HepG2 (cell line): ENCODE measurements around the gene RGS8. TPM values are rescaled to one million over a fixed set of nuclear protein-coding genes. Genes with fewer than 3 reads are reported as not detected.

Experiments used
- ATAC-seq: fragments of 200-7000 bp; cut with Tn5 transposase; 3 replicates; pipeline ENCODE4 v1.9.1; 2020; ENCODE audit warnings: mild to moderate bottlenecking, moderate library complexity
- BruUV-seq: library from RNA; stranded (reverse); fragments of 400-500 nt; replicated peaks from 2 replicates; lab custom pipeline; 2021; lab: Mats Ljungman, UMichigan
- CTCF ChIA-PET: fragments of 300-600 bp; formaldehyde crosslinking; extraction: SDS; loops from one replicate; lab custom pipeline; 2021; ENCODE audit warnings: low total read pairs, inconsistent platforms, low intra/inter-chr PET ratio; lab: Yijun Ruan, JAX
- POLR2A ChIA-PET: fragments of 350-600 bp; sonication (Branson Sonifier 250); formaldehyde crosslinking; loops from one replicate; lab custom pipeline; 2020; ENCODE audit warnings: antibody characterized with exemption, inconsistent platforms; lab: Yijun Ruan, JAX
- DNase-seq: peaks from one replicate; pipeline ENCODE4 v3.0.0-alpha.2; 2015; ENCODE audit warnings: low spot score
- FAIRE-seq: peaks from 3 replicates; lab custom pipeline; 2011; peaks lifted over from hg19 to GRCh38; lab: Jason Lieb, UNC
- H2AFZ ChIP-seq: one replicate; pipeline ENCODE4 v1.6.1; 2011; ENCODE audit warnings: low read length, inconsistent platforms
- H3K27ac ChIP-seq: fragments of 300-600 bp; 3 replicates; pipeline ENCODE4 v1.8.0; 2011; ENCODE audit warnings: mixed run types, mild to moderate bottlenecking, mixed read lengths, low read length, inconsistent platforms; ENCODE audit not compliant: insufficient read depth; ENCODE audit errors: extremely low read length
- H3K27me3 ChIP-seq, 2 experiments: fragments of 200-600 bp in 1 of 2; 2 replicates in 1 of 2; 3 replicates in 1 of 2; pipeline versions ENCODE4 v1.6.0 to v1.8.0; 2011; ENCODE audit warnings: low read length in 2 of 2, mild to moderate bottlenecking in 2 of 2, moderate library complexity in 2 of 2, inconsistent platforms in 1 of 2; ENCODE audit not compliant: insufficient read depth in 2 of 2, control insufficient read depth in 1 of 2
- H3K36me3 ChIP-seq, 2 experiments: fragments of 200-600 bp in 1 of 2; replicated peaks in 1 of 2; 2 replicates in 1 of 2; 3 replicates in 1 of 2; pipeline versions ENCODE4 v1.5.1 to v1.8.0; 2011; ENCODE audit warnings: low read length in 2 of 2, inconsistent platforms in 1 of 2; ENCODE audit not compliant: insufficient read depth in 2 of 2, control insufficient read depth in 1 of 2
- H3K4me1 ChIP-seq: 2 replicates; pipeline ENCODE4 v1.5.1; 2012; ENCODE audit warnings: low read length, inconsistent platforms; ENCODE audit not compliant: insufficient read depth
- H3K4me2 ChIP-seq: 2 replicates; pipeline ENCODE4 v1.6.0; 2011; ENCODE audit warnings: low read depth, low read length, inconsistent platforms
- H3K4me3 ChIP-seq, 3 experiments: fragments of 200-600 bp in 1 of 3; sonication (generic), shearing (Covaris generic) in 1 of 3; replicated peaks in 1 of 3; 2 replicates each; pipeline ENCODE4 v1.5.1; 2011 to 2016; ENCODE audit warnings: low read length in 3 of 3, inconsistent platforms in 2 of 3, low read depth in 2 of 3, mild to moderate bottlenecking in 2 of 3, control low read depth in 1 of 3, mixed read lengths in 1 of 3; ENCODE audit not compliant: insufficient read depth in 1 of 3
- H3K79me2 ChIP-seq: one replicate; pipeline ENCODE4 v1.6.1; 2011; ENCODE audit warnings: low read length, inconsistent platforms; ENCODE audit not compliant: insufficient read depth
- H3K9ac ChIP-seq: 2 replicates; pipeline ENCODE4 v1.6.0; 2011; ENCODE audit warnings: mild to moderate bottlenecking, low read depth, low read length, inconsistent platforms; ENCODE audit not compliant: insufficient read depth
- H3K9me3 ChIP-seq: 2 replicates; pipeline ENCODE4 v1.5.1; 2012; ENCODE audit warnings: mild to moderate bottlenecking, low read length
- H4K20me1 ChIP-seq: 2 replicates; pipeline ENCODE4 v1.6.0; 2011; ENCODE audit warnings: inconsistent platforms, mild to moderate bottlenecking, low read length, moderate library complexity; ENCODE audit not compliant: insufficient read depth
- FOSL2 ChIP-seq: sonication (generic); formaldehyde crosslinking; IDR thresholded peaks from 2 replicates; pipeline ENCODE4 v1.4.0; 2020; ENCODE audit warnings: missing genetic modification reagents
- ZNF251 ChIP-seq: sonication (generic); formaldehyde crosslinking; IDR thresholded peaks from 2 replicates; pipeline ENCODE4 v1.9.0; 2021; ENCODE audit warnings: mild to moderate bottlenecking, missing genetic modification reagents
- ZNF766 ChIP-seq: sonication (generic); formaldehyde crosslinking; IDR thresholded peaks from 2 replicates; pipeline ENCODE4 v1.5.0; 2020; ENCODE audit warnings: missing genetic modification reagents, borderline replicate concordance
- WGBS: methylation state at CpG from one replicate; pipeline ENCODE4 v1.1.6; 2017; ENCODE audit warnings: low lambda C conversion rate; 5-methylcytosine and 5-hydroxymethylcytosine counted together
- in situ Hi-C: cut with HindIII; loops from 2 replicates; pipeline ENCODE4 v1.10.0; 2017; ENCODE audit warnings: low pct_unique_long_range_greater_than_20kb; ENCODE audit not compliant: extremely low pct_ligation_motif_present
- intact Hi-C: fragments of 100-400 bp; cut with micrococcal nuclease; formaldehyde crosslinking; loops from one replicate; pipeline ENCODE4 v1.10.0; 2022; ENCODE audit not compliant: unreplicated experiment
- polyA plus RNA-seq, 8 experiments: library from polyadenylated mRNA; depleted of rRNA in 3 of 8; stranded (reverse) in 7 of 8; unstranded in 1 of 8; fragments of >200 nt; fragmentation: Illumina TruSeq in 4 of 8; extraction: Trizol in 4 of 8; gene quantifications; 2 replicates each; pipeline versions ENCODE4 v1.2.1 to v1.2.3, GENCODE V29; 2011 to 2016; ENCODE audit warnings: low read depth in 4 of 8, missing spikeins in 1 of 8, mixed read lengths in 1 of 8; ENCODE audit not compliant: insufficient read depth in 1 of 8
- total RNA-seq, 5 experiments: library from RNA; depleted of rRNA; stranded (reverse); fragments of >200 nt; fragmentation: Illumina TruSeq; extraction: Trizol; gene quantifications; 2 replicates each; pipeline ENCODE4 v1.2.3, GENCODE V29; 2016; ENCODE audit warnings: low read depth in 1 of 5
- TF ChIP-seq, protein P1 (sequence below), 2 experiments: sonication (generic) in 1 of 2; formaldehyde crosslinking in 1 of 2; IDR thresholded peaks; 2 replicates each; pipeline versions ENCODE4 v1.4.0 to v1.6.1; 2018 to 2020; ENCODE audit warnings: missing genetic modification reagents in 2 of 2, borderline replicate concordance in 1 of 2, low read depth in 1 of 2, mild to moderate bottlenecking in 1 of 2, missing biosample characterization in 1 of 2

Gene RGS8
- total and polyA plus RNA-seq, 2 of the 13 experiments (the other 11 are each of a cell fraction or from before 2014, with no cell fraction given), result not detected

DNA sequence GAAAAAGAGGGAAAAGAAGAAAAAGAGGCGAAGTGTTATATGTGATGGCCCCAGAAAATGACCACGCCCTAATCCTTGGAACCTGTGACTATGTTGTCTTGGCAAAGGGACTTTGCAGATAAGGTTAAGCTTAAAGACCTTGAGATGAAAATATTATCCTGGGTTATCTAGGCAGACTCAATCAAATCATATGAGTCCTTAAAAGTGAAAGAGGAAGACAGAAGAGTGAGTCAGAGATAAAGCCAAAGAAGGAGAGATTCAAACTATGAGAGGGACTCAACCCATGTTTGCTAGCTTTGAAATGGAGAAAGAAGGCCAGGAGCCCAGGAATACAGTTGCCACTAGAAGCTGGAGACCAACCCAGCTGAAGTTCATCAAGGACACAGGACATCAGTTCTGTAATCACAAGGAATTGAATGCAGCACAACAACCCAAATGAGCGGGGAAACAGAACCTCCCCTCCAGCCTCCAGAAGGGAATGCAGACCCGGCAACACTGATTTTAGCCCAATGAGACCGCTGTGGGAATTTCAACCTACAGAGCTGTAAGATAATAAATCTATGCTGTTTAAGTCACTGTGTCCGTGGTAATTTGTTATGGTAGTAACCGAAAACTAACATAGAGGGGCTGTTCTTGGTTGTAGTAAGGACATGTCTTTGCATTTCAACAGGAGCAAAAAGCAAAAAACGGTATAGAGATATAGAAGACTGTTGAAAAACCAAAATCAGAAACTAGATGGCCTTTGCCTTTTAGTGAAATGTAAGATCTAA is 4.2 kb upstream of the RGS8 start:
- FAIRE-seq (no peak), ATAC-seq (no peak), DNase-seq (no peak)
- Histone ChIP-seq H3K4me3 (no peak overlapping the region), H3K79me2 (no peaks in the 10 kb centered on the region), H3K27me3 (peaks cover 0 to 7% of the 10 kb centered on the region in 2 experiments; a peak in 2 of 5 replicates), H3K4me2 (no peak overlapping the region), H3K27ac (no peak overlapping the region), H2AFZ (no peak overlapping the region), H3K36me3 (no peaks in the 10 kb centered on the region), H3K9me3 (no peaks in the 10 kb centered on the region), H3K9ac (no peak overlapping the region), H3K4me1 (no peaks in the 10 kb centered on the region), H4K20me1 (no peaks in the 10 kb centered on the region)
- in situ Hi-C loops (no loop called here), intact Hi-C loops (no loop called here)
- CTCF ChIA-PET, result no interaction called here
- no TSS peak for BruUV-seq
- no peak for TF ChIP-seq ZNF251
- 14% methylated on average over 8 of the region's 8 CpGs for WGBS
- POLR2A ChIA-PET, result no interaction called here

DNA sequence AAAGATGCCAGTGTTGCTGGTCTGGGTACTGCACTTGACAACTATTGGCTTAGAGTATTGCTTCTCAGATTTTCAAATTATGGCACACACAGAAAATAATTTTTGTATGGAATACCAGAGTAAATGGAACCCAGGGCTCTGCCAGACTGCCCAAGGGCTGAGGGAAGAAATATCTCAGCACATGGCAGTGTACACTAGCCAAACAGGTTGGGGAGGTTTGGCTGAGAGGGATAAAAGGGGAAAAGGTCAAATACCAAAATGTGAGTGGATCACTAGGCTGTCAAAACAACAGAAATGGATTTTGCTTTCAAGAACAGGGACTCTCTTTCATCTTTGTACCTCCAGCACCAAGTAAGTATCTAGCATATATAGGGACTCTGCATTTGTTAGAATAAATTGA is 3.0 kb upstream of the RGS8 start:
- Histone ChIP-seq H3K36me3 (no peaks in the 10 kb centered on the region), H3K27ac (no peak overlapping the region), H3K4me2 (no peak overlapping the region), H3K9me3 (no peaks in the 10 kb centered on the region), H3K27me3 (peaks cover 0 to 7% of the 10 kb centered on the region in 2 experiments; a peak in 2 of 5 replicates), H3K79me2 (no peaks in the 10 kb centered on the region), H3K4me3 (no peak overlapping the region), H3K4me1 (no peaks in the 10 kb centered on the region), H4K20me1 (no peaks in the 10 kb centered on the region), H3K9ac (no peak overlapping the region), H2AFZ (no peak overlapping the region)
- ChIA-PET CTCF (no interaction called here), POLR2A (no interaction called here)
- no peak for DNase-seq
- in situ Hi-C loops, result no loop called here
- intact Hi-C loops, result no loop called here
- FAIRE-seq, result no peak
- TF ChIP-seq FOSL2 (CRISPR knock-in tag) (no peak), ZNF766 (CRISPR knock-in tag) (no peak)
- TF ChIP-seq, protein P1, sequence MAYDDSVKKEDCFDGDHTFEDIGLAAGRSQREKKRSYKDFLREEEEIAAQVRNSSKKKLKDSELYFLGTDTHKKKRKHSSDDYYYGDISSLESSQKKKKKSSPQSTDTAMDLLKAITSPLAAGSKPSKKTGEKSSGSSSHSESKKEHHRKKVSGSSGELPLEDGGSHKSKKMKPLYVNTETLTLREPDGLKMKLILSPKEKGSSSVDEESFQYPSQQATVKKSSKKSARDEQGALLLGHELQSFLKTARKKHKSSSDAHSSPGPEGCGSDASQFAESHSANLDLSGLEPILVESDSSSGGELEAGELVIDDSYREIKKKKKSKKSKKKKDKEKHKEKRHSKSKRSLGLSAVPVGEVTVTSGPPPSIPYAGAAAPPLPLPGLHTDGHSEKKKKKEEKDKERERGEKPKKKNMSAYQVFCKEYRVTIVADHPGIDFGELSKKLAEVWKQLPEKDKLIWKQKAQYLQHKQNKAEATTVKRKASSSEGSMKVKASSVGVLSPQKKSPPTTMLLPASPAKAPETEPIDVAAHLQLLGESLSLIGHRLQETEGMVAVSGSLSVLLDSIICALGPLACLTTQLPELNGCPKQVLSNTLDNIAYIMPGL (CRISPR knock-in tag; IDR thresholded peaks at IDR 0.05; ENCODE audit: borderline replicate concordance in 1 of 2, low read depth in 1 of 2), result no peak
- ATAC-seq, result no peak
- BruUV-seq, result no TSS peak
